B cell (primary cell): Measurements from ENCODE around the gene RBM20. TPM values are rescaled to one million over a fixed set of nuclear protein-coding genes. Genes with fewer than 3 reads are reported as not detected.

ENCODE experiments used
- ATAC-seq: fragments of 200-7000 bp; cut with Tn5 transposase; one replicate; pipeline ENCODE4 v1.10.0; 2021; ENCODE audit warnings: low read depth, mild to moderate bottlenecking, moderate number of reproducible peaks, moderate library complexity
- CTCF ChIA-PET: fragments of 350-600 bp; sonication (Branson Sonifier 250); formaldehyde crosslinking; loops from one replicate; lab custom pipeline; 2021; ENCODE audit warnings: antibody characterized with exemption, inconsistent platforms; lab: Charles Lee
- POLR2A ChIA-PET: fragments of 350-600 bp; sonication (Branson Sonifier 250); formaldehyde crosslinking; loops from one replicate; lab custom pipeline; 2021; ENCODE audit warnings: antibody characterized with exemption; lab: Charles Lee
- DNase-seq: peaks from one replicate; pipeline ENCODE4 v3.0.0; 2013
- H2AFZ ChIP-seq: 2 replicates; pipeline ENCODE4 v1.6.1; 2012; ENCODE audit warnings: mild to moderate bottlenecking, low read depth, low read length; ENCODE audit not compliant: insufficient read depth, poor library complexity, severe bottlenecking
- H3K27ac ChIP-seq, 2 donors: 1 replicate in 1 of 2; 2 replicates in 1 of 2; pipeline ENCODE4 v1.5.1; 2012 to 2013; ENCODE audit warnings: low read length in 2 of 2, mild to moderate bottlenecking in 2 of 2, moderate library complexity in 1 of 2
- H3K27me3 ChIP-seq, 4 experiments: fragments of 200-600 bp in 1 of 4; sonication (generic) in 1 of 4; replicated peaks in 1 of 4; 1 replicate in 2 of 4; 2 replicates in 2 of 4; pipeline versions ENCODE4 v1.6.1 to v1.7.0; 2013 to 2016; ENCODE audit warnings: low read length in 3 of 4, mild to moderate bottlenecking in 2 of 4, mixed read lengths in 1 of 4, moderate library complexity in 1 of 4; ENCODE audit not compliant: insufficient read depth in 4 of 4, control insufficient read depth in 3 of 4; ENCODE audit errors: control extremely low read depth in 1 of 4
- H3K36me3 ChIP-seq, 2 experiments: replicated peaks in 1 of 2; 1 replicate in 1 of 2; 2 replicates in 1 of 2; pipeline versions ENCODE4 v1.6.1 to v1.7.1; 2013; ENCODE audit warnings: low read length in 1 of 2; ENCODE audit not compliant: insufficient read depth in 2 of 2, control insufficient read depth in 1 of 2; ENCODE audit errors: control extremely low read depth in 1 of 2, extremely low read depth in 1 of 2
- H3K4me1 ChIP-seq, 2 donors: fragments of 200-600 bp in 1 of 2; sonication (generic) in 1 of 2; 1 replicate in 1 of 2; 2 replicates in 1 of 2; pipeline versions ENCODE4 v1.5.1 to v1.6.1; 2013 to 2017; ENCODE audit warnings: low read length in 2 of 2; ENCODE audit not compliant: control insufficient read depth in 2 of 2, insufficient read depth in 2 of 2
- H3K4me2 ChIP-seq: replicated peaks from 2 replicates; pipeline ENCODE3; 2012; ENCODE audit warnings: mild to moderate bottlenecking, low read depth, low read length; ENCODE audit not compliant: poor library complexity, severe bottlenecking
- H3K4me3 ChIP-seq, 5 experiments: fragments of 200-600 bp in 1 of 5; sonication (generic) in 1 of 5; 1 replicate in 3 of 5; 2 replicates in 2 of 5; pipeline versions ENCODE4 v1.5.1 to v1.7.0; 2011 to 2016; ENCODE audit warnings: low read length in 4 of 5, mild to moderate bottlenecking in 4 of 5, low read depth in 2 of 5, control low read depth in 1 of 5, moderate library complexity in 1 of 5; ENCODE audit not compliant: insufficient read depth in 1 of 5; ENCODE audit errors: control extremely low read depth in 1 of 5, extremely low read depth in 1 of 5
- H3K79me2 ChIP-seq: fragments of 200-600 bp; sonication (generic); one replicate; pipeline ENCODE4 v1.6.0; 2016; ENCODE audit warnings: low read length; ENCODE audit not compliant: control insufficient read depth, insufficient read depth
- H3K9ac ChIP-seq: fragments of 200-600 bp; sonication (generic); 2 replicates; pipeline ENCODE4 v1.6.1; 2017; ENCODE audit warnings: mild to moderate bottlenecking, low read length, moderate library complexity
- H3K9me3 ChIP-seq, 3 donors: one replicate each; pipeline versions ENCODE4 v1.6.1 to v1.7.1; 2013; ENCODE audit warnings: low read length in 2 of 3; ENCODE audit not compliant: control insufficient read depth in 2 of 3, insufficient read depth in 1 of 3; ENCODE audit errors: control extremely low read depth in 1 of 3
- H4K20me1 ChIP-seq: 2 replicates; pipeline ENCODE4 v1.6.0; 2012; ENCODE audit warnings: mild to moderate bottlenecking, low read length; ENCODE audit not compliant: insufficient read depth, control insufficient read depth, poor library complexity, severe bottlenecking
- H3K27ac Mint-ChIP-seq: one replicate; pipeline ENCODE4 v1.8.0; 2021; ENCODE audit warnings: mixed read lengths
- H3K27me3 Mint-ChIP-seq: one replicate; pipeline ENCODE4 v1.8.0; 2021; ENCODE audit warnings: mixed read lengths
- H3K4me1 Mint-ChIP-seq: one replicate; pipeline ENCODE4 v1.8.0; 2021; ENCODE audit warnings: mixed read lengths
- H3K4me3 Mint-ChIP-seq: one replicate; pipeline ENCODE4 v1.8.0; 2021; ENCODE audit warnings: mixed read lengths
- H3K9me3 Mint-ChIP-seq: one replicate; pipeline ENCODE4 v1.8.0; 2022; ENCODE audit warnings: mixed read lengths; ENCODE audit not compliant: insufficient read depth
- CTCF ChIP-seq: fragments of 200-600 bp; IDR thresholded peaks from one replicate; pipeline ENCODE4 v1.8.0; 2022; ENCODE audit warnings: antibody characterized with exemption, mild to moderate bottlenecking
- EZH2 ChIP-seq: IDR thresholded peaks from 2 replicates; pipeline ENCODE4 v1.6.1; 2012; ENCODE audit warnings: borderline replicate concordance, low read depth, mild to moderate bottlenecking, moderate library complexity, low read length; ENCODE audit not compliant: insufficient read depth, poor library complexity, severe bottlenecking
- WGBS: methylation state at CpG from one replicate; pipeline ENCODE4 v1.1.5; 2013; ENCODE audit warnings: missing lambda C conversion rate; ENCODE audit not compliant: insufficient coverage; 5-methylcytosine and 5-hydroxymethylcytosine counted together
- intact Hi-C: fragments of 100-400 bp; cut with micrococcal nuclease; formaldehyde crosslinking; loops from one replicate; pipeline ENCODE4 v1.10.0; 2022
- polyA plus RNA-seq: library from polyadenylated mRNA; depleted of rRNA; stranded (reverse); fragments of >200 nt; gene quantifications from 2 replicates; pipeline ENCODE4 v1.2.3, GENCODE V29; 2012
- total RNA-seq, 2 donors: library from RNA; stranded (reverse); fragments of 120-200 nt in 1 of 2; gene quantifications; 1 replicate in 1 of 2; 2 replicates in 1 of 2; pipeline versions ENCODE4 v1.2.3 to v1.2.4, GENCODE V29; 2013 to 2022

Gene RBM20
- total and polyA plus RNA-seq, 2 donors (not counting 1 experiment from before 2014, with no cell fraction given): not detected

- Histone ChIP-seq H3K4me2 (no peak overlapping the region), H3K79me2 (no peaks in the 10 kb centered on the region), H4K20me1 (no peaks in the 10 kb centered on the region), H3K9me3 (peaks cover 0 to 4% (median 0%) of the 10 kb centered on the region in 3 donors), H3K9ac (no peak overlapping the region), H3K27ac (no peak overlapping the region), H2AFZ (no peak overlapping the region), H3K36me3 (no peaks in the 10 kb centered on the region), H3K4me3 (no peak overlapping the region), H3K27me3 (no peaks in the 10 kb centered on the region), H3K4me1 (no peaks in the 10 kb centered on the region)
- POLR2A ChIA-PET: no interaction called here
- DNase-seq (no peak), ATAC-seq (no peak)
- CTCF ChIA-PET: no interaction called here
- TF ChIP-seq CTCF: no peak
- no peak for TF ChIP-seq EZH2
- WGBS: 100% methylated on average over 2 of the region's 4 CpGs
- H3K27ac Mint-ChIP-seq: no peak overlapping the region
- H3K9me3 Mint-ChIP-seq: peaks cover 3% of the 10 kb centered on the region
- no peaks in the 10 kb centered on the region for H3K27me3 Mint-ChIP-seq
- no peak overlapping the region for H3K4me3 Mint-ChIP-seq
- intact Hi-C loops: no loop called here
- no peaks in the 10 kb centered on the region for H3K4me1 Mint-ChIP-seq
These were observed 109.3 kb downstream of the RBM20 start for GRCh38 chr10:110753462-110753861.

- Histone ChIP-seq H3K4me1 (no peaks in the 10 kb centered on the region), H3K36me3 (no peaks in the 10 kb centered on the region), H2AFZ (no peak overlapping the region), H4K20me1 (no peaks in the 10 kb centered on the region), H3K9me3 (no peaks in the 10 kb centered on the region), H3K27me3 (peaks cover 0 to 4% (median 0%) of the 10 kb centered on the region in 4 experiments), H3K27ac (no peak overlapping the region), H3K79me2 (no peaks in the 10 kb centered on the region), H3K4me3 (no peak overlapping the region), H3K9ac (no peak overlapping the region), H3K4me2 (no peak overlapping the region)
- WGBS: 50% methylated on average over 1 of the region's 3 CpGs
- TF ChIP-seq EZH2 (no peak), CTCF (no peak)
- Mint-ChIP-seq H3K27me3 (no peaks in the 10 kb centered on the region), H3K4me3 (no peak overlapping the region), H3K27ac (no peak overlapping the region), H3K9me3 (no peaks in the 10 kb centered on the region), H3K4me1 (no peaks in the 10 kb centered on the region)
- intact Hi-C loops: no loop called here
- ATAC-seq: no peak
- CTCF ChIA-PET: interaction anchor here (1.2 to 1.4 kb wide), 2 partner anchors 9 to 20 kb away, joined by 3 read pairs; no protein-coding TSS in a partner anchor
- POLR2A ChIA-PET: no interaction called here
- no peak for DNase-seq
These were observed 110.4 kb downstream of the RBM20 start for GRCh38 chr10:110754375-110755105.
